Heart right ventricle (tissue), 16 donors: ENCODE measurements around the gene FAM110A. TPM values are rescaled to one million over a fixed set of nuclear protein-coding genes. Genes with fewer than 3 reads are reported as not detected.

ENCODE experiments used
- ATAC-seq, 8 donors: fragments of 200-7000 bp; cut with Tn5 transposase; one replicate each; pipeline ENCODE4 v1.9.1; 2020; ENCODE audit warnings: mild to moderate bottlenecking in 8 of 8, moderate library complexity in 8 of 8, moderate number of reproducible peaks in 1 of 8
- DNase-seq, 2 donors: peaks; one replicate each; pipeline ENCODE4 v3.0.0-alpha.2; 2020
- H3K27ac ChIP-seq, 10 donors: fragments of 200-600 bp; sonication (generic) in 2 of 10; one replicate each; pipeline versions ENCODE4 v1.5.0 to v1.8.0; 2020 to 2022; ENCODE audit warnings: mild to moderate bottlenecking in 3 of 10
- H3K27me3 ChIP-seq, 7 donors: fragments of 200-600 bp; one replicate each; pipeline ENCODE4 v1.8.0; 2021 to 2022; ENCODE audit warnings: mild to moderate bottlenecking in 2 of 7
- H3K36me3 ChIP-seq, 9 donors: fragments of 200-600 bp; sonication (generic) in 1 of 9; one replicate each; pipeline versions ENCODE4 v1.5.0 to v1.8.0; 2020 to 2022; ENCODE audit warnings: mild to moderate bottlenecking in 2 of 9
- H3K4me1 ChIP-seq, 9 donors: fragments of 200-600 bp; sonication (generic) in 1 of 9; one replicate each; pipeline versions ENCODE4 v1.5.0 to v1.8.0; 2020 to 2022; ENCODE audit warnings: mild to moderate bottlenecking in 4 of 9
- H3K4me3 ChIP-seq, 10 donors: fragments of 200-600 bp; sonication (generic) in 2 of 10; one replicate each; pipeline versions ENCODE4 v1.5.0 to v1.8.0; 2020 to 2022; ENCODE audit warnings: mild to moderate bottlenecking in 7 of 10, moderate library complexity in 2 of 10
- H3K9me3 ChIP-seq, 11 donors: fragments of 200-600 bp in 10 of 11; sonication (generic) in 2 of 11; one replicate each; pipeline versions ENCODE4 v1.5.0 to v1.8.0; 2013 to 2022; ENCODE audit warnings: mild to moderate bottlenecking in 2 of 11, control low read depth in 1 of 11, moderate library complexity in 1 of 11
- WGBS, 2 donors: extraction: QIAGEN DNeasy Blood & Tissue Kit; methylation state at CpG; one replicate each; pipeline ENCODE4 v1.1.7; 2013; ENCODE audit warnings: inconsistent platforms in 1 of 2; 5-methylcytosine and 5-hydroxymethylcytosine counted together
- intact Hi-C, 10 donors: fragments of 100-400 bp; cut with DNase I; formaldehyde crosslinking; loops; one replicate each; pipeline versions ENCODE4 v1.11.1 to v1.14.2; 2022
- polyA plus RNA-seq, 2 donors: library from polyadenylated mRNA; stranded (reverse); fragments of 200-250 nt; gene quantifications; one replicate each; pipeline ENCODE4 v1.2.3, GENCODE V29; 2013
- total RNA-seq, 10 donors: library from RNA; stranded (reverse); fragmentation: NEBNext Ultra II Directional in 3 of 10; extraction: Animal tissue kit (Norgen Biotek cat#: 25700) in 3 of 10; gene quantifications; one replicate each; pipeline versions ENCODE4 v1.2.1 to v1.2.4, GENCODE V29; 2021 to 2023
- TF ChIP-seq, protein P1 (sequence below), 9 donors: fragments of 200-600 bp; sonication (generic) in 2 of 9; IDR thresholded peaks; one replicate each; pipeline versions ENCODE4 v1.5.0 to v1.8.0; 2021 to 2022; ENCODE audit warnings: antibody characterized with exemption in 9 of 9, mild to moderate bottlenecking in 5 of 9, moderate library complexity in 1 of 9
- donor health status: Arrhythmogenic right ventricular cardiomyopathy.
- donor health status: ischemic (EF 13 %, LVEDD 7.1; RV severe dilation, severe dysfunction).
- donor health status: healthy with polysubstance abuse.
- donor health status: DM: no; HTN: yes; CAD: no.
- donor health status: DM: no; HTN: no; CAD: no.
- donor health status: ischemic (EF 25% LVEDD 6.9; RV normal size, moderate dysfunction).
- donor health status: ischemic (EF 25% LVEDD 5.7; RV mildly dilated, moderate dysfunction).
- donor health status: healthy.
- donor health status: DM: yes; HTN: yes; CAD: no.
- donor health status: Ischemic cardiomyopathy.
- donor health status: ischemic (EF 35%, LVEDD 5.7; RV mildly dilated, moderate dysfunction).
- donor health status: nonischemic (EF 11% LVEDD 7.7; RV severe dilation, severe dysfunction).
- donor health status: DM: yes; HTN: yes; CAD: no.
- donor health status: PGD.
- donor health status: ischemic (EF 29% LVEDD 5.4; RV normal size, mild dysfunction).
- donor health status: nonischemic (EF 23%, LVEDD 6.1; RV moderate dilation, normal function).

The FAM110A gene
- total and polyA plus RNA-seq, 12 donors, result 0.99 to 5.9 (median 2.1) TPM

DNA sequence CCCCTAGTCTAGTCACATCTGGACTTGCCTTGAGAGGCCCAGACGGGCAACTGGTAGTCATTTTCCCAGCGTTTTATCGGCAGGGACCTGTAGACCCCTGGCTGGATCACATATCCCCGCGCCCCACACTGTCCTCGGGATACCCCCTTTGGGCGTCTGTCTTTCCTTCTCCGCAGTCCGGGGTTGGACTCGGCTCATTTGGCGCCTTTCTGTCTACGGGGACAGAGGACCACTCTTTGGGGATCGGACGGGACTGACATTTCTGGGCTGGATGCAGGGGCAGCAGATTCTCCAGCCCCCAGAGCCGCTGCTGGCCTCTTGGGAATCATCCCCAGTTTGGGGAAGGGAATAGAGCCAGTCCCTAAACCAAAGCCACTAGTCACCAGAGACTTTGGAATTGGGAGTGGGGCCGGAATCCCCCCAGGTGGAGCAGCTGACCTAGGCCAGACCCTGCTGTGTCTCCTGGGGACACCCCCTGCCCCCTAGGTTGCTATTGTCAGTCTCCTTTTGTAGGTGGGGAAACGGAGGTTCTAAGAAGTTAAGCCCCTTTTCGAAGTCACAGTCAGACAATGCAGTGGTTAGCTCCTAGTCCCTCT, 734 bp downstream of the FAM110A start:
- 13 to 17% methylated on average over 18 of the region's 18 CpGs for WGBS, 2 donors
- Histone ChIP-seq H3K4me1 (peaks cover 8 to 61% (median 25%) of the 10 kb centered on the region in 9 donors), H3K36me3 (no peaks in the 10 kb centered on the region), H3K9me3 (peaks cover 0 to 12% (median 0%) of the 10 kb centered on the region in 11 donors), H3K4me3 (peak overlapping the region; percentile 68 to 89 (median 82)), H3K27ac (peak overlapping the region in 9 of 10 donors; percentile 80 to 95 (median 91)), H3K27me3 (no peaks in the 10 kb centered on the region)
- ATAC-seq (peak in 6 of 8 donors; percentile 0 to 11 (median 2)), DNase-seq (no peak)
- TF ChIP-seq, protein P1, sequence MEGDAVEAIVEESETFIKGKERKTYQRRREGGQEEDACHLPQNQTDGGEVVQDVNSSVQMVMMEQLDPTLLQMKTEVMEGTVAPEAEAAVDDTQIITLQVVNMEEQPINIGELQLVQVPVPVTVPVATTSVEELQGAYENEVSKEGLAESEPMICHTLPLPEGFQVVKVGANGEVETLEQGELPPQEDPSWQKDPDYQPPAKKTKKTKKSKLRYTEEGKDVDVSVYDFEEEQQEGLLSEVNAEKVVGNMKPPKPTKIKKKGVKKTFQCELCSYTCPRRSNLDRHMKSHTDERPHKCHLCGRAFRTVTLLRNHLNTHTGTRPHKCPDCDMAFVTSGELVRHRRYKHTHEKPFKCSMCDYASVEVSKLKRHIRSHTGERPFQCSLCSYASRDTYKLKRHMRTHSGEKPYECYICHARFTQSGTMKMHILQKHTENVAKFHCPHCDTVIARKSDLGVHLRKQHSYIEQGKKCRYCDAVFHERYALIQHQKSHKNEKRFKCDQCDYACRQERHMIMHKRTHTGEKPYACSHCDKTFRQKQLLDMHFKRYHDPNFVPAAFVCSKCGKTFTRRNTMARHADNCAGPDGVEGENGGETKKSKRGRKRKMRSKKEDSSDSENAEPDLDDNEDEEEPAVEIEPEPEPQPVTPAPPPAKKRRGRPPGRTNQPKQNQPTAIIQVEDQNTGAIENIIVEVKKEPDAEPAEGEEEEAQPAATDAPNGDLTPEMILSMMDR (IDR thresholded peaks at IDR 0.05), result no peak
- intact Hi-C loops, result loop anchor here in 1 of 10 donors (10.0 kb wide), 1 partner anchor 281 kb away; the partner anchor contains the start of gene PSMF1

DNA sequence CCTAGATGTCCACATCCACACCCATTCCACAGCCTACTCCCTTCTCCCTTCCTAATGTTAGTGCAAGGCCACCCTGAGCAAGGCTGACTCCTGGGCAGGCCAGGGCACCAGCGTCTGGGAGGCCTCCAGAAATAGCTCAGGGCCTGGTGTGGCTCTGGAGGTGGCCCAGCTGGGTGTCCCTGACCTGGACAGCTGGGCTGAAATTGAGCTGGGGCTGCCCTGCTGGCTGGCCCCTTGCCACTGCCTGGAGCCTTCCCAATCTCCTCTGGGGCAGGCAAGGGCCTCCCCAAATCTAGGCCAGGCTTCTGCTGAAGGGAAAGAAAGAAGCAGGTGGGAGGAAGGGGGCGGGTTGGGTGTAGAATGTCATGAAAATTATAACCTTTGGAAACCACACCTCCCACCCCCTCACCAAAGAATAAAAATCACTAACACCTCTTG, 2.1 kb downstream of the FAM110A start:
- peak overlapping the region in 1 of 10 donors; percentile 5 for H3K4me3 ChIP-seq
- DNase-seq, result peak; percentile 71 to 82
- H3K9me3 ChIP-seq, result peaks cover 0 to 12% (median 0%) of the 10 kb centered on the region in 11 donors
- H3K27me3 ChIP-seq, result peaks cover 0 to under 1% (median 0%) of the 10 kb centered on the region in 7 donors
- 58 to 60% methylated on average over 2 of the region's 2 CpGs for WGBS, 2 donors
- intact Hi-C loops, result loop anchor here in 1 of 10 donors (10.0 kb wide), 1 partner anchor 279 kb away; the partner anchor contains the start of gene PSMF1
- H3K27ac ChIP-seq, result peak overlapping the region in 5 of 10 donors; percentile 23 to 92 (median 39)
- ATAC-seq, result peak; percentile 30 to 89 (median 72)
- TF ChIP-seq, protein P1 (IDR thresholded peaks at IDR 0.05), result no peak
- H3K4me1 ChIP-seq, result peaks cover 8 to 56% (median 25%) of the 10 kb centered on the region in 9 donors
- no peaks in the 10 kb centered on the region for H3K36me3 ChIP-seq

DNA sequence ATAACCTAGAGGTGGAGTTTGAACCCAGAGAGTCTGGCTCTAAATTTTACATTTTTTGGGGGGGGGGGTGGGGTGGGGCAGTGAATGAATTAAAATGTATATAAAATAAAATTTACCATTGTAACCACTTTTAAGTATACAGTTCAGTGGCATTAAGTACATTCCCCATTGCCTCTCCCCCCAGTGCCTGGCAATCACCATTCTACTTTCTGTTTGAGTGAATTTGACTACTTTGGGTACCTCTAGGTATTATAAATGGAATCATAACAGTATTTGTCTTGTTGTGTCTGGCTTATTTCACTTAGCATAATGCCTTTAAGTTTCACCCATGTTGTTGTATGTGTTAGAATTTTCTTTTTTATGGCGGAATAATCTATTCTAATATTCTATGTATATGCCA, 2.7 kb downstream of the FAM110A start:
- DNase-seq, result no peak
- Histone ChIP-seq H3K36me3 (no peaks in the 10 kb centered on the region), H3K27ac (peak overlapping the region in 2 of 10 donors; percentile 60 to 92), H3K9me3 (peaks cover 0 to 12% (median 0%) of the 10 kb centered on the region in 11 donors), H3K4me3 (no peak overlapping the region), H3K27me3 (peaks cover 0 to 6% (median 0%) of the 10 kb centered on the region in 7 donors), H3K4me1 (peaks cover 8 to 60% (median 25%) of the 10 kb centered on the region in 9 donors)
- intact Hi-C loops, result loop anchor here in 1 of 10 donors (10.0 kb wide), 1 partner anchor 279 kb away; the partner anchor contains the start of gene PSMF1
- WGBS, 2 donors, result 100% methylated on average over 1 of the region's 1 CpG
- ATAC-seq, result no peak
- TF ChIP-seq, protein P1 (IDR thresholded peaks at IDR 0.05), result no peak

DNA sequence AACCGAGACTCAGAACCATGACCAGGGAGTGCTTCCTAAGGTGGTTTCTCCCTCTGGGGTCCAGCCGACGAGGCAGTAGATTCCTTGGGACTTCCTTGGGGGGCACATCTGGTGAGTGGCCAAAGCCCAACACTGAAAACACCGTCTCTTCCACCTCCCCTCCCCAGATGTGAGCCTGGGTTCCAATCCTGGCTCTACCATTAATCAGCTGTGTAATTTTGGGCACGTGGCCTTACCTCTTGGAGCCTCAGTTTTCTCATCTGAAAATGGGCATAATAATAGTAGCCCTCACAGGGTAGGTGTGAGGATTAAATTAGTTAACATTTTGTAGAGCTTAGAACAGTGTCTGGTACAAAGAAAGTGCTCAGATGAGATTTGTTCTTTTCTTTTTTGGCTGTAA, 5.5 kb downstream of the FAM110A start:
- 67 to 86% methylated on average over 5 of the region's 5 CpGs for WGBS, 2 donors
- Histone ChIP-seq H3K27me3 (peaks cover 0 to 16% (median 0%) of the 10 kb centered on the region in 7 donors), H3K4me1 (peaks cover 8 to 70% (median 25%) of the 10 kb centered on the region in 9 donors), H3K27ac (no peak overlapping the region), H3K36me3 (no peaks in the 10 kb centered on the region), H3K4me3 (no peak overlapping the region), H3K9me3 (peaks cover 0 to 12% (median 0%) of the 10 kb centered on the region in 11 donors)
- ATAC-seq (no peak), DNase-seq (no peak)
- TF ChIP-seq, protein P1 (IDR thresholded peaks at IDR 0.05), result no peak
- intact Hi-C loops, result loop anchor here in 1 of 10 donors (10.0 kb wide), 1 partner anchor 276 kb away; the partner anchor contains the start of gene PSMF1
